Measurements from ENCODE around the gene FER. TPM values are rescaled to one million over a fixed set of nuclear protein-coding genes. Genes with fewer than 3 reads are reported as not detected.

Gene FER
- total RNA-seq, 5 donors from 2014 or later (not counting 1 experiment from before 2014, with no cell fraction given): 7.0 to 19.6 (median 10.4) TPM

DNA sequence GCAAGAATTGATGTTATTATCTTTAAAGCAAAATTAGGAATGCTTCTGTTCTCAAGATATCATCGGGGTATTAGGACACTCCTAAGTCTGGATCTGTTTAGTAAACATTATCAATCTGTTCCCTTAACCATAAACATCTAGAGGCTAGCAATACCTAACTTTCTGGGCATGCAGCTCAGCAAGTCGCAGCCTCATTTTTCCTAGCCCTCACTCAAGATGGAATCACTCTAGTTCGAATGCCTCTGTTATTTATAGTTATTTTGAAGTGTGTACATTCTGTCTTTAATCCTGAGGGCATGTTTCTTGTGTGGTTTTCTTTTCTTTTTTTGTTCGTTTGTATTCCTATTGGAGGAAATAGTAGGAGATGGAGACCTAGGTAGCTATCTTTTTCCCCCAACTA lies 66.9 kb downstream of the FER start:
- no peaks in the 10 kb centered on the region for H3K9me3 ChIP-seq
- no peak overlapping the region for H3K27ac Mint-ChIP-seq
- CTCF ChIA-PET: no interaction called here
- peaks cover 19% of the 10 kb centered on the region for H3K36me3 Mint-ChIP-seq
- no CpG with 5 or more reads among the region's 4 CpGs for WGBS (ENCODE audit: insufficient coverage)
- no peaks in the 10 kb centered on the region for H3K9me3 Mint-ChIP-seq
- H3K27me3 Mint-ChIP-seq: no peaks in the 10 kb centered on the region
- no peak for ATAC-seq (replicated peaks in 1 of 4)
- H3K4me1 ChIP-seq (ENCODE audit: control insufficient read depth in 1 of 2, extremely low read depth in 1 of 2, insufficient read depth in 2 of 2, low read length in 2 of 2): no peaks in the 10 kb centered on the region
- no peak for DNase-seq
- H3K4me1 Mint-ChIP-seq: no peaks in the 10 kb centered on the region
- POLR2A ChIA-PET: no interaction called here
- no peaks in the 10 kb centered on the region for H3K36me3 ChIP-seq (ENCODE audit: control insufficient read depth in 2 of 2, extremely low read depth in 1 of 2, insufficient read depth in 1 of 2, low read length in 1 of 2)
- no peak overlapping the region for H3K4me3 ChIP-seq (ENCODE audit: control insufficient read depth in 1 of 2, extremely low read depth in 1 of 2, low read length in 1 of 2)
- H3K4me3 Mint-ChIP-seq: no peak overlapping the region
- H3K27ac ChIP-seq (ENCODE audit: low read length): no peak overlapping the region
- no peaks in the 10 kb centered on the region for H3K27me3 ChIP-seq (replicated peaks in 1 of 2; ENCODE audit: control insufficient read depth in 2 of 2, extremely low read depth in 1 of 2, insufficient read depth in 2 of 2, low read length in 1 of 2)

DNA sequence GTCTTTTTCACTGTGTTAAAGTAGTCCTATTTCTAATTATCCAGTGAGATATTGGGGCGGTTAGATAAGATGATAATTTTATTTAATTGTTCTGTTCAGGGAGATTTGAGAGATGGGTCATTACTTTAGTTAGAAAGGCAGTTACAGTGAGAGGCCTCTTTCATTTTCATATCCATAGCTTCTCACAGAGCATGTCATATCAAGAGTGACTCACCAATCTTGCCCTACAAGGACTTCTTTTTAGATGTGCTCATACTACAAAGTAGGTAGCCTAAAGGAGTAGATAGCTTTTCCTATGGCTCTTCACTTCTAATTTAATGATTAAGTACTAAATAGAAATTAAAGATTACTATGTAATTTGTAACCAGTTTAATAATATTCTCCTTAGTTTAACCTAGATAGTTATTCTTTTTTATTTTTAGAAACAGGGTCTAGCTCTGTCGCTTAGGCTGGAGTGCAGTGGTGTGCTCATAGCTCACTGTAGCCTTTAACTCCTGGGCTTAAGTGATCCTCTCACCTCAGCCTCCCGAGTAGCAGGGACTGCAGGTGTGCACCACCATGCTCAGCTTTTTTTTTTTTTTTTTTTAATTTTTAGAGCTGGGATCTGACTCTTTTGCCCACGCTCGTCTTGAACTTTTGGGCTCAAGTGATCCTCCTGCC lies 71.0 kb downstream of the FER start:
- CTCF ChIA-PET: interaction anchor here in 1 of 2 donors (0.7 kb wide), 1 partner anchor 76 kb away, joined by 3 read pairs; no protein-coding TSS in a partner anchor
- Mint-ChIP-seq H3K27me3 (no peaks in the 10 kb centered on the region), H3K4me1 (no peaks in the 10 kb centered on the region), H3K27ac (no peak overlapping the region), H3K4me3 (no peak overlapping the region), H3K36me3 (peaks cover 14% of the 10 kb centered on the region), H3K9me3 (peaks cover 0 to 7% (median 0%) of the 10 kb centered on the region in 3 donors)
- DNase-seq (no peak), ATAC-seq (replicated peaks in 1 of 4) (no peak)
- WGBS (ENCODE audit: insufficient coverage): 60% methylated on average over 1 of the region's 5 CpGs
- H3K27me3 ChIP-seq (replicated peaks in 1 of 2; ENCODE audit: control insufficient read depth in 2 of 2, extremely low read depth in 1 of 2, insufficient read depth in 2 of 2, low read length in 1 of 2): no peaks in the 10 kb centered on the region
- POLR2A ChIA-PET: interaction anchor here in 1 of 2 donors (0.6 kb wide), 1 partner anchor 19 kb away, joined by 8 read pairs; no protein-coding TSS in a partner anchor
- no peaks in the 10 kb centered on the region for H3K9me3 ChIP-seq
- H3K36me3 ChIP-seq (ENCODE audit: control insufficient read depth in 2 of 2, extremely low read depth in 1 of 2, insufficient read depth in 1 of 2, low read length in 1 of 2): no peaks in the 10 kb centered on the region
- H3K4me3 ChIP-seq (ENCODE audit: control insufficient read depth in 1 of 2, extremely low read depth in 1 of 2, low read length in 1 of 2): no peak overlapping the region
- no peaks in the 10 kb centered on the region for H3K4me1 ChIP-seq (ENCODE audit: control insufficient read depth in 1 of 2, extremely low read depth in 1 of 2, insufficient read depth in 2 of 2, low read length in 2 of 2)
- no peak overlapping the region for H3K27ac ChIP-seq (ENCODE audit: low read length)

DNA sequence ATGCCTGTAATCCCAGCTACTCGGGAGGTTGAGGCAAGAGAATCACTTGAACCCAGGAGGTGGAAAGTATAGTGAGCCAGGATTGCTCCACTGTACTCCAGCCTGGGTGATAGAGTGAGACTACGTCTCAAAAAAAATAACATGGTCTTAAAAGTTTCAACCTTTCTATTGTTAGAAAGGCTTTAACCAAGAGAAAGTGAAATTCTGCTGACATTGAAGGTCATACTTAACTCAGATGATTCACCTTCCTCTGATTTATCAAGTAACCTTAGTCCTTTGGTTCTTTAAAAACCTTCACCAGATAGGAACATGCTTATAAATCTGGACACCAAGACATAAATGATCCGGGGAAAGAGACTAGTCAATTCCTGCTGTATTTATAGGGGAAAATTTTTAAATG lies 73.3 kb downstream of the FER start:
- Mint-ChIP-seq H3K27ac (no peak overlapping the region), H3K4me1 (no peaks in the 10 kb centered on the region), H3K27me3 (no peaks in the 10 kb centered on the region), H3K9me3 (peaks cover 0 to 7% (median 0%) of the 10 kb centered on the region in 3 donors), H3K4me3 (no peak overlapping the region), H3K36me3 (peaks cover 12% of the 10 kb centered on the region)
- Histone ChIP-seq H3K4me3 (ENCODE audit: control insufficient read depth in 1 of 2, extremely low read depth in 1 of 2, low read length in 1 of 2) (no peak overlapping the region), H3K4me1 (ENCODE audit: control insufficient read depth in 1 of 2, extremely low read depth in 1 of 2, insufficient read depth in 2 of 2, low read length in 2 of 2) (no peaks in the 10 kb centered on the region), H3K36me3 (ENCODE audit: control insufficient read depth in 2 of 2, extremely low read depth in 1 of 2, insufficient read depth in 1 of 2, low read length in 1 of 2) (no peaks in the 10 kb centered on the region), H3K27me3 (replicated peaks in 1 of 2; ENCODE audit: control insufficient read depth in 2 of 2, extremely low read depth in 1 of 2, insufficient read depth in 2 of 2, low read length in 1 of 2) (no peaks in the 10 kb centered on the region), H3K9me3 (no peaks in the 10 kb centered on the region), H3K27ac (ENCODE audit: low read length) (no peak overlapping the region)
- ChIA-PET CTCF (no interaction called here), POLR2A (no interaction called here)
- WGBS (ENCODE audit: insufficient coverage): no CpG with 5 or more reads among the region's 3 CpGs
- ATAC-seq (replicated peaks in 1 of 4) (no peak), DNase-seq (no peak)

GRCh38 chr5:108822211-108822947 lies 74.7 kb downstream of the FER start:
- no peaks in the 10 kb centered on the region for H3K36me3 ChIP-seq (ENCODE audit: control insufficient read depth in 2 of 2, extremely low read depth in 1 of 2, insufficient read depth in 1 of 2, low read length in 1 of 2)
- no peak overlapping the region for H3K27ac ChIP-seq (ENCODE audit: low read length)
- peaks cover 12% of the 10 kb centered on the region for H3K36me3 Mint-ChIP-seq
- H3K4me3 ChIP-seq (ENCODE audit: control insufficient read depth in 1 of 2, extremely low read depth in 1 of 2, low read length in 1 of 2): no peak overlapping the region
- no peak overlapping the region for H3K4me3 Mint-ChIP-seq
- no peaks in the 10 kb centered on the region for H3K27me3 Mint-ChIP-seq
- WGBS (ENCODE audit: insufficient coverage): 98% methylated on average over 6 of the region's 7 CpGs
- peaks cover 0 to 4% (median 0%) of the 10 kb centered on the region in 3 donors for H3K4me1 Mint-ChIP-seq
- H3K9me3 ChIP-seq: no peaks in the 10 kb centered on the region
- ChIA-PET CTCF (no interaction called here), POLR2A (no interaction called here)
- peaks cover 0 to 7% (median 0%) of the 10 kb centered on the region in 3 donors for H3K9me3 Mint-ChIP-seq
- H3K27ac Mint-ChIP-seq: no peak overlapping the region
- no peaks in the 10 kb centered on the region for H3K4me1 ChIP-seq (ENCODE audit: control insufficient read depth in 1 of 2, extremely low read depth in 1 of 2, insufficient read depth in 2 of 2, low read length in 2 of 2)
- ATAC-seq (replicated peaks in 1 of 4) (no peak), DNase-seq (no peak)
- no peaks in the 10 kb centered on the region for H3K27me3 ChIP-seq (replicated peaks in 1 of 2; ENCODE audit: control insufficient read depth in 2 of 2, extremely low read depth in 1 of 2, insufficient read depth in 2 of 2, low read length in 1 of 2)

DNA sequence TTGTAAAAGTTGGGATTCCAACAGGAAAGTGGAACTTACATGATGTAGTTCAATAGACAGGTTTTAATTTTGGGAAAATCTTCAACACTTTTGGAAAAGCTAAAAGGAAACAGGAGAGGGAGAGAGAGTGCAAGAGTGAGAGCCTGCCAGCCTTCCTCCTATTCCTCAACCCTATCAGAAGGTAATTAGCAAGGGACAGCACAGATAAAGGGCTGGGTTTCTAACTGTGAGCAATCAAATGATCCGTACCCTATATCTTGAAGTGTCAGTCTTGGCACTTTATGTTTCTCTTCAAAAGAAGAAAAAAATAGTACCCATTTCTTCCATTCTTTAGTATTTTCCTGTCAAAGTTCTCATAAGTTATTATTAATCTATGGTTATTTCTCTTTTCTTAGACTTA lies 79.4 kb downstream of the FER start:
- peaks cover 0 to 4% (median 3%) of the 10 kb centered on the region in 3 donors for H3K4me1 Mint-ChIP-seq
- DNase-seq (no peak), ATAC-seq (replicated peaks in 1 of 4) (no peak)
- H3K27me3 Mint-ChIP-seq: no peaks in the 10 kb centered on the region
- H3K36me3 Mint-ChIP-seq: peaks cover 3% of the 10 kb centered on the region
- no peak overlapping the region for H3K4me3 ChIP-seq (ENCODE audit: control insufficient read depth in 1 of 2, extremely low read depth in 1 of 2, low read length in 1 of 2)
- WGBS (ENCODE audit: insufficient coverage): no CpG with 5 or more reads among the region's 1 CpG
- no peak overlapping the region for H3K27ac Mint-ChIP-seq
- H3K36me3 ChIP-seq (ENCODE audit: control insufficient read depth in 2 of 2, extremely low read depth in 1 of 2, insufficient read depth in 1 of 2, low read length in 1 of 2): no peaks in the 10 kb centered on the region
- no peaks in the 10 kb centered on the region for H3K27me3 ChIP-seq (replicated peaks in 1 of 2; ENCODE audit: control insufficient read depth in 2 of 2, extremely low read depth in 1 of 2, insufficient read depth in 2 of 2, low read length in 1 of 2)
- peaks cover 0 to 2% (median 0%) of the 10 kb centered on the region in 3 donors for H3K9me3 Mint-ChIP-seq
- H3K27ac ChIP-seq (ENCODE audit: low read length): no peak overlapping the region
- H3K4me3 Mint-ChIP-seq: no peak overlapping the region
- H3K4me1 ChIP-seq (ENCODE audit: control insufficient read depth in 1 of 2, extremely low read depth in 1 of 2, insufficient read depth in 2 of 2, low read length in 2 of 2): no peaks in the 10 kb centered on the region
- H3K9me3 ChIP-seq: no peaks in the 10 kb centered on the region
- ChIA-PET CTCF (no interaction called here), POLR2A (no interaction called here)

DNA sequence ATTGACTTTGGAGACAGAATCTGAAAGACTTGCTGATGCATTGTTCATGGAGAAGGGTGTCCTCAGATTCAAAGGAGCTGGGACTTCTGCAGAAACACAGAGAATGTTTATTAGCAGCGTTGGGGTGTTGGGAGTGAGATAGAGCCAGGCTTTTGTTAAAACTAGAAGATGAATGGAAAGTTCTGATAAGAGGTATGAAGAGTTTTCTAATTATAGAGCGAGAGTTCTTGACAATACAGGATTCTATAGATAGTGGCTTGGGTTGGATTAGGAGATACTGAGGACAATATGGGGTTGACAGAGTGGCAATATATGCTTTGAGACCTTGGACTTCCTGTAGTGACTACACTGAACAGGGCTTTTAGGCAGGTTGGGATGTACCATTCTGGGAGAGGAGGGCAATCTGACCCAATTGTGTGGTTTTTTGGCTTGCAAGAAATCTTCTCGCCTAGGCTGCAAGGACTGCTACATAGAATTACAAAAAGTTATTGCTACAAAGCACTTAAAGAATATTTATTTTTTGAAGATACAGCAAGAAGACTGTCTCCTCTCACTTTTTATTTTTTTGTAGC lies 83.1 kb downstream of the FER start:
- no peaks in the 10 kb centered on the region for H3K9me3 ChIP-seq

More for the DNA sequence above, 83.1 kb downstream of the FER start:
- Histone ChIP-seq H3K4me1 (ENCODE audit: control insufficient read depth in 1 of 2, extremely low read depth in 1 of 2, insufficient read depth in 2 of 2, low read length in 2 of 2) (no peaks in the 10 kb centered on the region), H3K27ac (ENCODE audit: low read length) (no peak overlapping the region), H3K36me3 (ENCODE audit: control insufficient read depth in 2 of 2, extremely low read depth in 1 of 2, insufficient read depth in 1 of 2, low read length in 1 of 2) (no peaks in the 10 kb centered on the region), H3K4me3 (ENCODE audit: control insufficient read depth in 1 of 2, extremely low read depth in 1 of 2, low read length in 1 of 2) (no peak overlapping the region), H3K27me3 (replicated peaks in 1 of 2; ENCODE audit: control insufficient read depth in 2 of 2, extremely low read depth in 1 of 2, insufficient read depth in 2 of 2, low read length in 1 of 2) (no peaks in the 10 kb centered on the region)
- Mint-ChIP-seq H3K27ac (no peak overlapping the region), H3K9me3 (no peaks in the 10 kb centered on the region), H3K4me3 (no peak overlapping the region), H3K4me1 (peaks cover 0 to 4% (median 3%) of the 10 kb centered on the region in 3 donors), H3K27me3 (no peaks in the 10 kb centered on the region), H3K36me3 (peaks cover 10% of the 10 kb centered on the region)
- ATAC-seq (replicated peaks in 1 of 4) (no peak), DNase-seq (no peak)
- CTCF ChIA-PET: no interaction called here
- POLR2A ChIA-PET: no interaction called here
- WGBS (ENCODE audit: insufficient coverage): 58% methylated on average over 1 of the region's 3 CpGs

Data from T-cell (primary cell).